Astrocyte of the cerebellum (primary cell): ENCODE measurements around the gene ADAMTS3.

Source experiments
- DNase-seq: peaks from one replicate; pipeline ENCODE4 v3.0.0-alpha.2; 2011; ENCODE audit warnings: low read depth
- H3K4me3 ChIP-seq: 2 replicates; pipeline ENCODE4 v1.5.1; 2011; ENCODE audit warnings: mild to moderate bottlenecking, low read depth, low read length, moderate library complexity
- CTCF ChIP-seq: IDR thresholded peaks from 2 replicates; pipeline ENCODE4 v1.5.1; 2012; ENCODE audit warnings: low read length, low read depth, moderate library complexity, mild to moderate bottlenecking; ENCODE audit errors: missing control alignments
- in situ Hi-C: cut with HindIII; loops from 2 replicates; pipeline ENCODE4 v1.10.0; 2017; ENCODE audit warnings: low sequenced_read_pairs

ADAMTS3 gene

GRCh38 chr4:72446353-72447055 is 122.5 kb downstream of the ADAMTS3 start:
- DNase-seq, result no peak
- in situ Hi-C loops, result no loop called here
- no peak for TF ChIP-seq CTCF
- H3K4me3 ChIP-seq, result no peak overlapping the region

- in situ Hi-C loops, result no loop called here
- DNase-seq, result no peak
- no peak for TF ChIP-seq CTCF
- no peak overlapping the region for H3K4me3 ChIP-seq
Measured at GRCh38 chr4:72444092-72444491, 124.9 kb downstream of the ADAMTS3 start.

GRCh38 chr4:72442715-72443114 is 126.3 kb downstream of the ADAMTS3 start:
- in situ Hi-C loops, result no loop called here
- no peak for TF ChIP-seq CTCF
- DNase-seq, result no peak
- H3K4me3 ChIP-seq, result no peak overlapping the region

GRCh38 chr4:72442147-72442546 is 126.9 kb downstream of the ADAMTS3 start:
- in situ Hi-C loops, result no loop called here
- no peak for DNase-seq
- no peak overlapping the region for H3K4me3 ChIP-seq
- no peak for TF ChIP-seq CTCF

- DNase-seq, result no peak
- in situ Hi-C loops, result no loop called here
- no peak for TF ChIP-seq CTCF
- H3K4me3 ChIP-seq, result no peak overlapping the region
Measured at GRCh38 chr4:72440386-72440785, 128.6 kb downstream of the ADAMTS3 start.

GRCh38 chr4:72432975-72433374 is 136.0 kb downstream of the ADAMTS3 start:
- no peak for TF ChIP-seq CTCF
- H3K4me3 ChIP-seq, result no peak overlapping the region
- DNase-seq, result no peak
- in situ Hi-C loops, result no loop called here
